Mucosa of stomach (tissue), 1 donor: ENCODE results near the gene CTAGE8.
"Not testable (repeated sequence)": the region's sequence is repeated elsewhere in the genome, so short reads cannot be mapped to it uniquely, and the experiment has no call there.

Experiments used
- H3K27me3 ChIP-seq: one replicate; pipeline ENCODE4 v1.7.0; 2013; ENCODE audit warnings: mild to moderate bottlenecking, low read length; ENCODE audit not compliant: control insufficient read depth, insufficient read depth
- H3K36me3 ChIP-seq: one replicate; pipeline ENCODE4 v1.7.0; 2013; ENCODE audit warnings: low read length; ENCODE audit not compliant: control insufficient read depth, insufficient read depth
- H3K4me1 ChIP-seq: one replicate; pipeline ENCODE4 v1.7.0; 2013; ENCODE audit warnings: mild to moderate bottlenecking, low read length; ENCODE audit not compliant: control insufficient read depth, insufficient read depth
- H3K4me3 ChIP-seq: one replicate; pipeline ENCODE4 v1.7.0; 2013; ENCODE audit warnings: low read length
- H3K9ac ChIP-seq: one replicate; pipeline ENCODE4 v1.7.0; 2013; ENCODE audit warnings: mild to moderate bottlenecking, low read length, moderate library complexity
- H3K9me3 ChIP-seq: one replicate; pipeline ENCODE4 v1.7.0; 2013; ENCODE audit warnings: mild to moderate bottlenecking, low read length, moderate library complexity; ENCODE audit not compliant: control insufficient read depth
- donor health status: Pancreatic carcinoma.

CTAGE8 gene

GRCh38 chr7:144283716-144284115 lies 14.6 kb upstream of the CTAGE8 start:
- H3K4me1 ChIP-seq, H3K9me3 ChIP-seq, H3K9ac ChIP-seq, H3K36me3 ChIP-seq, H3K4me3 ChIP-seq, H3K27me3 ChIP-seq: not testable (repeated sequence)

GRCh38 chr7:144282490-144282889 lies 13.4 kb upstream of the CTAGE8 start:
- H3K9ac ChIP-seq, H3K27me3 ChIP-seq, H3K36me3 ChIP-seq, H3K4me3 ChIP-seq, H3K9me3 ChIP-seq, H3K4me1 ChIP-seq: not testable (repeated sequence)

- not testable (repeated sequence) for H3K4me1 ChIP-seq, H3K9me3 ChIP-seq, H3K36me3 ChIP-seq, H3K9ac ChIP-seq, H3K4me3 ChIP-seq, H3K27me3 ChIP-seq
Observed at GRCh38 chr7:144281981-144282380, 12.9 kb upstream of the CTAGE8 start.

- not testable (repeated sequence) for H3K27me3 ChIP-seq, H3K4me1 ChIP-seq, H3K4me3 ChIP-seq, H3K9ac ChIP-seq, H3K36me3 ChIP-seq, H3K9me3 ChIP-seq
Observed at GRCh38 chr7:144280010-144280409, 10.9 kb upstream of the CTAGE8 start.

- H3K36me3 ChIP-seq, H3K4me1 ChIP-seq, H3K4me3 ChIP-seq, H3K9me3 ChIP-seq, H3K27me3 ChIP-seq, H3K9ac ChIP-seq: not testable (repeated sequence)
Observed at GRCh38 chr7:144275281-144275680, 6.2 kb upstream of the CTAGE8 start.

GRCh38 chr7:144264692-144265091 lies 4.4 kb downstream of the CTAGE8 start, which contains the start of gene OR2A7:
Gene OR2A7 (minus strand): TSS chr7:144264792. CDS start chr7:144259628, 5,164 bp downstream.
- H3K4me3 ChIP-seq, H3K4me1 ChIP-seq, H3K9ac ChIP-seq, H3K27me3 ChIP-seq, H3K9me3 ChIP-seq, H3K36me3 ChIP-seq: not testable (repeated sequence)

- not testable (repeated sequence) for H3K9me3 ChIP-seq, H3K27me3 ChIP-seq, H3K4me1 ChIP-seq, H3K36me3 ChIP-seq, H3K4me3 ChIP-seq, H3K9ac ChIP-seq
Observed at GRCh38 chr7:144262128-144262527, 7.0 kb downstream of the CTAGE8 start.

- H3K9me3 ChIP-seq, H3K27me3 ChIP-seq, H3K4me1 ChIP-seq, H3K9ac ChIP-seq, H3K4me3 ChIP-seq, H3K36me3 ChIP-seq: not testable (repeated sequence)
Observed at GRCh38 chr7:144259067-144259466, 10.0 kb downstream of the CTAGE8 start.

- no peak overlapping the region for H3K4me3 ChIP-seq
- no peaks in the 10 kb centered on the region for H3K4me1 ChIP-seq
- no peaks in the 10 kb centered on the region for H3K36me3 ChIP-seq
- H3K27me3 ChIP-seq: no peaks in the 10 kb centered on the region
- H3K9me3 ChIP-seq: no peaks in the 10 kb centered on the region
- H3K9ac ChIP-seq: no peak overlapping the region
Observed at GRCh38 chr7:144256112-144256511, 13.0 kb downstream of the CTAGE8 start.

GRCh38 chr7:144255471-144255897 lies 13.6 kb downstream of the CTAGE8 start:
- Histone ChIP-seq H3K9me3 (no peaks in the 10 kb centered on the region), H3K27me3 (no peaks in the 10 kb centered on the region), H3K36me3 (no peaks in the 10 kb centered on the region), H3K4me1 (no peaks in the 10 kb centered on the region), H3K9ac (no peak overlapping the region), H3K4me3 (no peak overlapping the region)

- not testable (repeated sequence) for H3K4me1 ChIP-seq, H3K9me3 ChIP-seq, H3K4me3 ChIP-seq
Observed at GRCh38 chr7:144252307-144252706, 16.8 kb downstream of the CTAGE8 start.

GRCh38 chr7:144247674-144248330 lies 21.3 kb downstream of the CTAGE8 start:
- not testable (repeated sequence) for H3K36me3 ChIP-seq, H3K4me3 ChIP-seq, H3K4me1 ChIP-seq, H3K9me3 ChIP-seq, H3K27me3 ChIP-seq, H3K9ac ChIP-seq

More at GRCh38 chr7:144252307-144252706, 16.8 kb downstream of the CTAGE8 start:
- H3K9ac ChIP-seq, H3K36me3 ChIP-seq, H3K27me3 ChIP-seq: not testable (repeated sequence)

- not testable (repeated sequence) for H3K36me3 ChIP-seq, H3K9ac ChIP-seq, H3K27me3 ChIP-seq, H3K4me1 ChIP-seq, H3K4me3 ChIP-seq, H3K9me3 ChIP-seq
Observed at GRCh38 chr7:144246967-144247366, 22.1 kb downstream of the CTAGE8 start.
